CD14-positive monocyte (primary cell): ENCODE results near the gene VPS13A. TPM values are rescaled to one million over a fixed set of nuclear protein-coding genes. Genes with fewer than 3 reads are reported as not detected.

Experiments used
- DNase-seq, 3 donors: peaks; one replicate each; pipeline ENCODE4 v3.0.0-alpha.2; 2011 to 2022
- H2AFZ ChIP-seq: 2 replicates; pipeline ENCODE4 v1.6.0; 2012; ENCODE audit warnings: mild to moderate bottlenecking, low read depth, low read length, inconsistent platforms; ENCODE audit not compliant: insufficient read depth, poor library complexity, severe bottlenecking
- H3K27ac ChIP-seq, 2 donors: 1 replicate in 1 of 2; 2 replicates in 1 of 2; pipeline ENCODE4 v1.5.1; 2012 to 2013; ENCODE audit warnings: low read length in 2 of 2, control low read depth in 1 of 2, inconsistent platforms in 1 of 2, low read depth in 1 of 2, mild to moderate bottlenecking in 1 of 2
- H3K27me3 ChIP-seq, 2 donors: one replicate each; pipeline versions ENCODE4 v1.6.0 to v1.6.1; 2011 to 2013; ENCODE audit warnings: low read length in 2 of 2; ENCODE audit not compliant: control insufficient read depth in 2 of 2, insufficient read depth in 2 of 2
- H3K36me3 ChIP-seq, 2 donors: replicated peaks in 1 of 2; 1 replicate in 1 of 2; 2 replicates in 1 of 2; pipeline versions ENCODE4 v1.5.1 to v1.6.1; 2012 to 2013; ENCODE audit warnings: low read length in 2 of 2, control low read depth in 1 of 2, inconsistent platforms in 1 of 2, mild to moderate bottlenecking in 1 of 2; ENCODE audit not compliant: insufficient read depth in 2 of 2, control insufficient read depth in 1 of 2
- H3K4me1 ChIP-seq, 2 donors: 1 replicate in 1 of 2; 2 replicates in 1 of 2; pipeline versions ENCODE4 v1.5.1 to v1.6.1; 2012 to 2013; ENCODE audit warnings: low read length in 2 of 2, control low read depth in 1 of 2, inconsistent platforms in 1 of 2, mild to moderate bottlenecking in 1 of 2, moderate library complexity in 1 of 2; ENCODE audit not compliant: insufficient read depth in 2 of 2, control insufficient read depth in 1 of 2
- H3K4me2 ChIP-seq: replicated peaks from 2 replicates; pipeline ENCODE3; 2012; ENCODE audit warnings: low read length, moderate library complexity, mild to moderate bottlenecking; ENCODE audit not compliant: poor library complexity, severe bottlenecking; ENCODE audit errors: extremely low read depth
- H3K4me3 ChIP-seq, 3 experiments: fragments of 200-600 bp in 1 of 3; sonication (generic) in 1 of 3; replicated peaks in 1 of 3; 1 replicate in 2 of 3; 2 replicates in 1 of 3; pipeline ENCODE4 v1.5.1; 2011 to 2013; ENCODE audit warnings: low read length in 3 of 3, mild to moderate bottlenecking in 3 of 3, control low read depth in 2 of 3, low read depth in 2 of 3, inconsistent platforms in 1 of 3, moderate library complexity in 1 of 3
- H3K79me2 ChIP-seq: 2 replicates; pipeline ENCODE4 v1.6.0; 2012; ENCODE audit warnings: mild to moderate bottlenecking, control low read depth, inconsistent platforms, low read length, moderate library complexity; ENCODE audit not compliant: insufficient read depth
- H3K9ac ChIP-seq: 2 replicates; pipeline ENCODE4 v1.6.0; 2017; ENCODE audit warnings: low read length, mild to moderate bottlenecking; ENCODE audit not compliant: insufficient read depth, poor library complexity, severe bottlenecking
- H3K9me3 ChIP-seq, 2 donors: replicated peaks in 1 of 2; 1 replicate in 1 of 2; 2 replicates in 1 of 2; pipeline versions ENCODE4 v1.5.1 to v1.6.1; 2012 to 2013; ENCODE audit warnings: low read length in 2 of 2, control low read depth in 1 of 2; ENCODE audit not compliant: control insufficient read depth in 1 of 2, insufficient read depth in 1 of 2
- H4K20me1 ChIP-seq: 2 replicates; pipeline ENCODE4 v1.6.0; 2012; ENCODE audit warnings: mild to moderate bottlenecking, low read length, control low read depth, moderate library complexity; ENCODE audit not compliant: insufficient read depth
- H3K27ac Mint-ChIP-seq, 7 donors: one replicate each; pipeline ENCODE4 v1.8.0; 2020; ENCODE audit warnings: mild to moderate bottlenecking in 7 of 7, mixed read lengths in 7 of 7, moderate library complexity in 6 of 7, inconsistent platforms in 2 of 7
- H3K27me3 Mint-ChIP-seq, 3 donors: one replicate each; pipeline ENCODE4 v1.8.0; 2021 to 2022; ENCODE audit warnings: low read depth in 3 of 3, mild to moderate bottlenecking in 3 of 3, mixed read lengths in 3 of 3, moderate library complexity in 3 of 3, inconsistent platforms in 1 of 3
- H3K36me3 Mint-ChIP-seq, 2 donors: one replicate each; pipeline ENCODE4 v1.8.0; 2020; ENCODE audit warnings: mixed read lengths in 2 of 2, inconsistent platforms in 1 of 2, mild to moderate bottlenecking in 1 of 2
- H3K4me1 Mint-ChIP-seq: one replicate; pipeline ENCODE4 v1.8.0; 2020; ENCODE audit warnings: mild to moderate bottlenecking, mixed read lengths
- H3K4me3 Mint-ChIP-seq, 2 donors: one replicate each; pipeline ENCODE4 v1.8.0; 2020; ENCODE audit warnings: mild to moderate bottlenecking in 2 of 2, mixed read lengths in 2 of 2, moderate library complexity in 1 of 2
- H3K9me3 Mint-ChIP-seq, 7 donors: one replicate each; pipeline ENCODE4 v1.8.0; 2020 to 2022; ENCODE audit warnings: mixed read lengths in 7 of 7, mild to moderate bottlenecking in 6 of 7, moderate library complexity in 6 of 7, inconsistent platforms in 2 of 7
- WGBS: methylation state at CpG from one replicate; pipeline ENCODE4 v1.1.5; 2013; ENCODE audit warnings: missing lambda C conversion rate; ENCODE audit not compliant: insufficient coverage; 5-methylcytosine and 5-hydroxymethylcytosine counted together
- intact Hi-C, 2 donors: fragments of 100-400 bp; cut with micrococcal nuclease; formaldehyde crosslinking; loops; one replicate each; pipeline versions ENCODE4 v1.15.0 to v1.15.1; 2023
- polyA plus RNA-seq, 3 donors: library from polyadenylated mRNA; depleted of rRNA in 1 of 3; unstranded in 2 of 3; stranded (reverse) in 1 of 3; fragments of 300-500 nt in 2 of 3; fragments of >200 nt in 1 of 3; fragmentation: Illumina TruSeq in 2 of 3; gene quantifications; 1 replicate in 2 of 3; 2 replicates in 1 of 3; pipeline ENCODE4 v1.2.3, GENCODE V29; 2012 to 2021
- TF ChIP-seq, protein P1 (sequence below): fragments of 200-600 bp; IDR thresholded peaks from one replicate; pipeline ENCODE4 v1.8.0; 2022; ENCODE audit warnings: antibody characterized with exemption, mild to moderate bottlenecking

The VPS13A gene
- polyA plus RNA-seq, 3 donors = 0.27 to 1.8 (median 1.1) TPM

DNA sequence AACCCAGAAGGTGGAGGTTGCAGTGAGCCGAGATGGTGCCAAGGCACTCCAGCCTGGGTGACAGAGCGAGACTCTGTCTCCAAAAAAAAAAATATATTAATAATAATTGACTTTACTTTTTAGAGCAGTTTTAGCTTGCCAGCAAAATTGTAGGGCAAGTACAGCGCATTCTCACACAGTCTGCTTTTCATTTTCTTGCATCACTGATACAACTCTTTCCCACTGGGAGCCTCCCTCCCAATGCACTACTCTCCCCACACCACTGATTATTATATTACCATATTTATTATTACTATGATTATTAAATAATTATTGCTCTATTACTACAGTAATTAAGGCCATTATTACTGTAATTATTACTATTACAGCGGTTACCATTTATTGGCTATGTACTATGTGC lies 257.9 kb downstream of the VPS13A start:
- Histone ChIP-seq H3K79me2 (no peaks in the 10 kb centered on the region), H3K27ac (no peak overlapping the region), H3K36me3 (no peaks in the 10 kb centered on the region), H3K4me1 (no peaks in the 10 kb centered on the region), H3K27me3 (no peaks in the 10 kb centered on the region), H3K4me2 (no peak overlapping the region), H2AFZ (no peak overlapping the region), H3K4me3 (no peak overlapping the region), H3K9me3 (no peaks in the 10 kb centered on the region), H4K20me1 (no peaks in the 10 kb centered on the region), H3K9ac (no peak overlapping the region)
- peaks cover 0 to 2% (median 0%) of the 10 kb centered on the region in 3 donors for H3K27me3 Mint-ChIP-seq
- no peak overlapping the region for H3K27ac Mint-ChIP-seq
- H3K36me3 Mint-ChIP-seq = no peaks in the 10 kb centered on the region
- no peak overlapping the region for H3K4me3 Mint-ChIP-seq
- H3K4me1 Mint-ChIP-seq = peaks cover 6% of the 10 kb centered on the region
- intact Hi-C loops = no loop called here
- no CpG with 5 or more reads among the region's 4 CpGs for WGBS
- TF ChIP-seq, protein P1, sequence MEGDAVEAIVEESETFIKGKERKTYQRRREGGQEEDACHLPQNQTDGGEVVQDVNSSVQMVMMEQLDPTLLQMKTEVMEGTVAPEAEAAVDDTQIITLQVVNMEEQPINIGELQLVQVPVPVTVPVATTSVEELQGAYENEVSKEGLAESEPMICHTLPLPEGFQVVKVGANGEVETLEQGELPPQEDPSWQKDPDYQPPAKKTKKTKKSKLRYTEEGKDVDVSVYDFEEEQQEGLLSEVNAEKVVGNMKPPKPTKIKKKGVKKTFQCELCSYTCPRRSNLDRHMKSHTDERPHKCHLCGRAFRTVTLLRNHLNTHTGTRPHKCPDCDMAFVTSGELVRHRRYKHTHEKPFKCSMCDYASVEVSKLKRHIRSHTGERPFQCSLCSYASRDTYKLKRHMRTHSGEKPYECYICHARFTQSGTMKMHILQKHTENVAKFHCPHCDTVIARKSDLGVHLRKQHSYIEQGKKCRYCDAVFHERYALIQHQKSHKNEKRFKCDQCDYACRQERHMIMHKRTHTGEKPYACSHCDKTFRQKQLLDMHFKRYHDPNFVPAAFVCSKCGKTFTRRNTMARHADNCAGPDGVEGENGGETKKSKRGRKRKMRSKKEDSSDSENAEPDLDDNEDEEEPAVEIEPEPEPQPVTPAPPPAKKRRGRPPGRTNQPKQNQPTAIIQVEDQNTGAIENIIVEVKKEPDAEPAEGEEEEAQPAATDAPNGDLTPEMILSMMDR = no peak
- H3K9me3 Mint-ChIP-seq = no peaks in the 10 kb centered on the region
- DNase-seq = no peak

DNA sequence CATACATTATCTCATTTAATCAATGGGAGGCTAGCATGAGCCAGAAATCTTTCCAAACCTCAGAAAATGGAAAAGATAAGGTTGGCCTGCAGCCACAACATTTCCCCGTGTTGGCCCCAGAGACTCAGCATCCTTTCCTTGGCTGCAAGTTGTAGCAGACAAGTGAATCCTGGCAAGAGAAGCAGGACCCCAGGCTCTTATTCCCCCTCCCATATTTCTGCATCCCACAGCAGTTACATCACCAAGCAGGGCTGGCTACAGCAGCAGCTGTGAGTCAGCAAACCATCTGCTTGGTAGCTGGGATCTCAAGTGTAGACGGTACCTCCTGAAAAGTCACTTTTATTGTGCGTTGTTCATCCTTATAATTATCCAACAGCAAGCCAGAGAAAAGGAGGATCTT lies 258.4 kb downstream of the VPS13A start:
- TF ChIP-seq, protein P1 = no peak
- Histone ChIP-seq H3K27ac (no peak overlapping the region), H3K4me1 (no peaks in the 10 kb centered on the region), H3K9me3 (no peaks in the 10 kb centered on the region), H3K4me2 (no peak overlapping the region), H3K79me2 (no peaks in the 10 kb centered on the region), H2AFZ (no peak overlapping the region), H3K27me3 (no peaks in the 10 kb centered on the region), H3K36me3 (no peaks in the 10 kb centered on the region), H4K20me1 (no peaks in the 10 kb centered on the region), H3K9ac (no peak overlapping the region), H3K4me3 (no peak overlapping the region)
- H3K4me3 Mint-ChIP-seq = no peak overlapping the region
- peaks cover 8% of the 10 kb centered on the region for H3K4me1 Mint-ChIP-seq
- WGBS = 75% methylated on average over 1 of the region's 3 CpGs
- peaks cover 0 to 2% (median 0%) of the 10 kb centered on the region in 3 donors for H3K27me3 Mint-ChIP-seq
- no peak overlapping the region for H3K27ac Mint-ChIP-seq
- no peak for DNase-seq
- no peaks in the 10 kb centered on the region for H3K9me3 Mint-ChIP-seq
- H3K36me3 Mint-ChIP-seq = no peaks in the 10 kb centered on the region
- intact Hi-C loops = no loop called here
